Peyer's patch (tissue), 4 donors: ENCODE measurements around the gene PLXNB2. TPM values are rescaled to one million over a fixed set of nuclear protein-coding genes. Genes with fewer than 3 reads are reported as not detected.

ENCODE experiments used
- DNase-seq, 3 donors: peaks; one replicate each; pipeline ENCODE4 v3.0.0-alpha.2; 2017 to 2019
- H3K27ac ChIP-seq, 4 donors: fragments of 200-600 bp; sonication (generic); one replicate each; pipeline ENCODE4 v1.5.1; 2016 to 2019
- H3K27me3 ChIP-seq, 2 donors: fragments of 200-600 bp; sonication (generic); one replicate each; pipeline ENCODE4 v1.5.1; 2019
- H3K36me3 ChIP-seq, 3 donors: fragments of 200-600 bp; sonication (generic); one replicate each; pipeline ENCODE4 v1.5.1; 2016 to 2019
- H3K4me1 ChIP-seq, 4 donors: fragments of 200-600 bp; sonication (generic); one replicate each; pipeline ENCODE4 v1.5.1; 2016 to 2019
- H3K4me3 ChIP-seq, 4 donors: fragments of 200-600 bp; sonication (generic); 1 replicate in 3 of 4; 2 replicates in 1 of 4; pipeline ENCODE4 v1.5.1; 2016 to 2019; ENCODE audit warnings: mild to moderate bottlenecking in 1 of 4
- H3K9me3 ChIP-seq, 4 donors: fragments of 200-600 bp; sonication (generic); one replicate each; pipeline ENCODE4 v1.5.1; 2016 to 2019; ENCODE audit warnings: mild to moderate bottlenecking in 1 of 4
- CTCF ChIP-seq, 6 experiments: fragments of 450-650 bp in 4 of 6; fragments of 200-600 bp in 2 of 6; sonication (generic) in 1 of 6; IDR thresholded peaks; one replicate each; pipeline ENCODE4 v1.5.1; 2017 to 2019; ENCODE audit warnings: antibody characterized with exemption in 6 of 6, mild to moderate bottlenecking in 3 of 6, moderate library complexity in 1 of 6
- POLR2A ChIP-seq, 2 donors: fragments of 450-650 bp; IDR thresholded peaks; one replicate each; pipeline ENCODE4 v1.5.1; 2017; ENCODE audit warnings: antibody characterized with exemption in 2 of 2, mild to moderate bottlenecking in 2 of 2, moderate library complexity in 2 of 2
- total RNA-seq, 4 donors: library from RNA; depleted of rRNA; stranded (reverse); fragments of >200 nt; gene quantifications; one replicate each; pipeline ENCODE4 v1.1.0, GENCODE V29; 2016

PLXNB2 gene
- total RNA-seq, 4 donors from 2014 or later: 182 to 597 (median 307) TPM

- no peaks in the 10 kb centered on the region for H3K27me3 ChIP-seq
- DNase-seq: no peak
- H3K4me3 ChIP-seq: no peak overlapping the region
- TF ChIP-seq CTCF (IDR thresholded peaks at IDR 0.05) (no peak), POLR2A (IDR thresholded peaks at IDR 0.05) (no peak)
- peak overlapping the region in 3 of 4 donors; percentile 19 to 62 (median 32) for H3K27ac ChIP-seq
- peaks cover 0 to 8% (median 0%) of the 10 kb centered on the region in 4 donors for H3K4me1 ChIP-seq
- H3K9me3 ChIP-seq: no peaks in the 10 kb centered on the region
- peaks cover 0 to 94% (median 0%) of the 10 kb centered on the region in 3 donors for H3K36me3 ChIP-seq
These were observed 25.5 kb downstream of the PLXNB2 start for GRCh38 chr22:50281957-50282356.

- no peak for TF ChIP-seq POLR2A (IDR thresholded peaks at IDR 0.05)
- no peak for TF ChIP-seq CTCF (IDR thresholded peaks at IDR 0.05)
- H3K27me3 ChIP-seq: no peaks in the 10 kb centered on the region
- peaks cover 0 to 8% (median 0%) of the 10 kb centered on the region in 4 donors for H3K4me1 ChIP-seq
- no peaks in the 10 kb centered on the region for H3K9me3 ChIP-seq
- no peak overlapping the region for H3K4me3 ChIP-seq
- no peak for DNase-seq
- H3K27ac ChIP-seq: peak overlapping the region in 1 of 4 donors; percentile 62
- H3K36me3 ChIP-seq: peaks cover 0 to 94% (median 0%) of the 10 kb centered on the region in 3 donors
These were observed 26.1 kb downstream of the PLXNB2 start for GRCh38 chr22:50281384-50281760.

DNA sequence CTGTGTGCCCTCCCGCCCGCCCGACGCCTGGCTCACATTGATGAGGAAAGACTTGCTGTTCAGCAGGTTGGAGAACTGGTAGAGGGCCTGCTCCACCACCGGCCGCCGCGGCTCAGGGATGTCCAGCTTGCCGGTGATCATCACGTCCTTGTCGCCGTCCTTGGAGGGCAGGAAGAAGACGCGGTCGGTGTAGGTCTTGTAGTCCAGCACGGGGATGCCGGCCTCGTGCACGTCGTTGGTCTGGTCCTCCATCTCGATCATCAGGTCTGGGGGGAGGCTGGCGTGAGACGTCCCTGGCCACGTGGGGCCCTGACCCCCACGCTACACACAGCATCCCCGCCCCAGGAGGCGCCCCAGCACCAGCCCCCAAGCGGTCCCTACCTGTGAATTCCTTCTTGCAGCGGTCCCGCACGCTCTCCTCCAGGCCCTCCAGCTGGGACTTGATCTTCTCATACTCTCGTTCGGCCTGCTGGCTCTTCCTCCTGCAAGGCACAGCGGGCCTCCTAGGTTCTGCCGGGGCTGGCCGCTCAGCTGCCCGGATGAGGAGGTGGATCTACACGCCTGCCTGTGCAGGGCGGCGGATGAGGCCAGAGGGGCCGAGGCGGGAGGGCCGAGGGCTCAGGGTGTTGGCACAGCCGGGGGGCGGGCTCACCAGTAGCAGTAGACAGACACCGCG is 26.6 kb downstream of the PLXNB2 start:
- Histone ChIP-seq H3K27me3 (no peaks in the 10 kb centered on the region), H3K36me3 (peaks cover 0 to 94% (median 0%) of the 10 kb centered on the region in 3 donors), H3K4me3 (no peak overlapping the region), H3K9me3 (no peaks in the 10 kb centered on the region), H3K27ac (no peak overlapping the region), H3K4me1 (peaks cover 0 to 8% (median 0%) of the 10 kb centered on the region in 4 donors)
- no peak for DNase-seq
- TF ChIP-seq CTCF (IDR thresholded peaks at IDR 0.05) (no peak), POLR2A (IDR thresholded peaks at IDR 0.05) (no peak)

DNA sequence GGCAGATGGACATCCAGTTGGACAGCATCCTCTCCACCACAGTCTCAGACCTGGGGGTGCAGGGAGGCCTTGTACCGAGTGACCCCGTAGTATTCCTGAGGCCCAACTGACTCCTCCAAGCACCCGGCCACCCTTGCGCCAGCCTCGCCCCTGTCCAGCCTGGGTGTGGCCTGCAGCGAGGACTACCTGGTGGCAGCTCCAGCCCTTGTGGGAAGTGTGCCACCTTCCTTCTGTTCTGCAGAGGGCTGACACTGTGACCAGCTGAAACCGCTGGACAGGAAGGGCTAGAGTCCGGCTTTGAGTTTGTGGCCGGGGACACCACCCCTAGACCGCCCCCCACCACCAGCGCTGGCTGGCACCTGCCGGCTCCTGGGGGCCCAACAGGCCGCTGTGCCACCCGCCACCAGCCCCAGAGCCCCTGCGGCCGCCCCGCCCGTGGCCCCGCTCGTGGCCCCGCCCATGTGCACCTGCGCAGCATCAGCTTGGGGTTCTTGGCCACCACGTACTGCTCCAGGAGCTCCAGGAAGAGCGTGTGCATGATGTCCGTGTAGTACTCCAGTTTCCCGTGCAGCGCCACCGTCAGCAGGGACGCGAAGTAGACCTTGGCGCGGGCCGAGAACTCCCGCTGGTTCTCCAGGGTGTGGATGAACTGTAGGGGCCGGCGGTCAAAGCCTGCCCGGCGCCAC is 27.3 kb downstream of the PLXNB2 start:
- Histone ChIP-seq H3K36me3 (peaks cover 0 to 98% (median 0%) of the 10 kb centered on the region in 3 donors), H3K9me3 (no peaks in the 10 kb centered on the region), H3K27ac (no peak overlapping the region), H3K27me3 (no peaks in the 10 kb centered on the region), H3K4me3 (no peak overlapping the region), H3K4me1 (peaks cover 0 to 8% (median 0%) of the 10 kb centered on the region in 4 donors)
- no peak for TF ChIP-seq POLR2A (IDR thresholded peaks at IDR 0.05)
- no peak for TF ChIP-seq CTCF (IDR thresholded peaks at IDR 0.05)
- DNase-seq: no peak

DNA sequence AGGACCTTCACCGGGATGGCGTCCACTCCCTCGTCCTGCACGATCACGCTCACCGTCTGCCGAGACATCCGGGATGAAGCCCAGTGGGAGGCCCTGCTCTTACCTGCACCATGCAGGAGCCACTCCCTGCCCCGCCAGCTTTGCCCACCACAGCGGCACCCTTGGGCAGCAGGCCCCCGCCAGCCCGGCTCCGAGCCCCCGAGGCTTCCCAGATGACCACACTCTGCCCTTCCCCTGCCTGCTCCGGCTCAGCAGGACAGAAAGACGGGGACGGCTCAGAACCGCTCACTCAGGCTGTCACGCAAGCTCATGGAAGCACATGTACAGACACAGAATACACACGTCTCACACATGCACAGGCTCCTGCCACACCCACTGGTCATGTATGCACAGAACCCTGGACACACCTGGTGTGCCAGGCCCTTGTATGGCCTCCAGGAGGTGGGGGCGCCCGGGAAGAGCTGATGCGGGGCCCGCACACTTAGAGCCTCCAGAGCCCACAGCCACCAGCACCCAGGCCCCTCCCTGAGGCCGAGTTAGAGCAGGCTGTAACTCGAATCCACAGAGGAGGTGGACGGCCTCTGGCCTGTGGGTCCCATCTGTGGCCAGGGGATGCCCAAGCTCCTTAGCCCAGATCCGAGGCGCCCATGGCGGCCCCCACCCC is 28.4 kb downstream of the PLXNB2 start:
- H3K9me3 ChIP-seq: no peaks in the 10 kb centered on the region
- peaks cover 0 to 95% (median 0%) of the 10 kb centered on the region in 3 donors for H3K36me3 ChIP-seq
- no peak overlapping the region for H3K4me3 ChIP-seq
- no peak overlapping the region for H3K27ac ChIP-seq
- no peak for DNase-seq
- TF ChIP-seq POLR2A (IDR thresholded peaks at IDR 0.05) (no peak), CTCF (IDR thresholded peaks at IDR 0.05) (no peak)
- no peaks in the 10 kb centered on the region for H3K27me3 ChIP-seq
- peaks cover 0 to 8% (median 0%) of the 10 kb centered on the region in 4 donors for H3K4me1 ChIP-seq
